Measurements from ENCODE around the gene ARHGAP25. TPM values are rescaled to one million over a fixed set of nuclear protein-coding genes. Genes with fewer than 3 reads are reported as not detected.

The ARHGAP25 gene, protein sequence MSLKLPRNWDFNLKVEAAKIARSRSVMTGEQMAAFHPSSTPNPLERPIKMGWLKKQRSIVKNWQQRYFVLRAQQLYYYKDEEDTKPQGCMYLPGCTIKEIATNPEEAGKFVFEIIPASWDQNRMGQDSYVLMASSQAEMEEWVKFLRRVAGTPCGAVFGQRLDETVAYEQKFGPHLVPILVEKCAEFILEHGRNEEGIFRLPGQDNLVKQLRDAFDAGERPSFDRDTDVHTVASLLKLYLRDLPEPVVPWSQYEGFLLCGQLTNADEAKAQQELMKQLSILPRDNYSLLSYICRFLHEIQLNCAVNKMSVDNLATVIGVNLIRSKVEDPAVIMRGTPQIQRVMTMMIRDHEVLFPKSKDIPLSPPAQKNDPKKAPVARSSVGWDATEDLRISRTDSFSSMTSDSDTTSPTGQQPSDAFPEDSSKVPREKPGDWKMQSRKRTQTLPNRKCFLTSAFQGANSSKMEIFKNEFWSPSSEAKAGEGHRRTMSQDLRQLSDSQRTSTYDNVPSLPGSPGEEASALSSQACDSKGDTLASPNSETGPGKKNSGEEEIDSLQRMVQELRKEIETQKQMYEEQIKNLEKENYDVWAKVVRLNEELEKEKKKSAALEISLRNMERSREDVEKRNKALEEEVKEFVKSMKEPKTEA
- polyA plus RNA-seq (2013, experiment 1 of 2): 0.63 TPM
- polyA plus RNA-seq (2013, experiment 2 of 2): 0.64 TPM

DNA sequence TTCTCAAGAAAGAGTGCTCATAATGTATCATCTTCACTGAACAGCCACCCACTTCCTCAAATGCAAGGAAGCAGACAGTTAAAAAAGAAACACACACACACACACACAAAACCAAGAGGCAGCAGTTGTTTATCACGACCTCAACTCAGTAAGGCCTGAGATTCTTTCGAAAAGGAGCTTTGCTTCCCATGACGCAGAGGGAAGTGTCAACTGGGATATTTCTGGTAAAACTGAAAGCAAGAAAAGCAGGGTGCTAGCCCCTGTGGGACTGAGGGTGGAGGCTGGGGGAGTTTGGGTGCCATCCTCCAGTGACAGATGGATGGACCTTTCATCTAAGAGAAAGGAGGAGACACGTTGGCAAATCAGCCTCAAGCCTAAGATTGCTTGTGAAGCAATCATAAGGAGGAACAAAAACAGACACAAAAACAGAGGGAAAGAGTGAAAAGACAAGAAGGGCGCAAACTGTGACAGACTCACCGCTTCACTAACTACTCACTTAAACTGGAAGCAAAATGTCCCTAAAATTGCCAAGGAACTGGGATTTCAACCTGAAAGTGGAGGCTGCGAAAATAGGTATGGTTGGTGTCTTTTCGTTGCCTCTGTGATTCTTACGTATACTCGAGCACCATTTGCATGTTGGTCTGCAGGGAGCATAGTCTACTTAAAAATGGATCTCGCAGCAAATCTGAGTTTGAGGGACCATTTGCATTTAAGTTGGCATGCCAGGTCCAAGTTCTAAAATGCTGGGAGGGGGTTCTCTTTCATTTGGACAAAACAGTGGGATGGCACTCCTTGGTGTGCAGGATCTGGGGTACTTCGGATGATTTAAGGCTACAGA is at the start of gene ARHGAP25:
Gene ARHGAP25, plus strand, starts transcription at position 124 of the 838 bp plus-strand sequence. Its CDS starts 389 bp downstream, at position 513.
- H3K4me1 ChIP-seq (ENCODE audit: control insufficient read depth, low read depth, low read length): peaks cover 3% of the 10 kb centered on the region
- no peak within 1 kb of the TSS for H4K5ac ChIP-seq (ENCODE audit: low read length)
- no peak within 1 kb of the TSS for H3K4me2 ChIP-seq (ENCODE audit: low read length)
- H3K79me2 ChIP-seq (ENCODE audit: control insufficient read depth, insufficient read depth, low read length): no peaks in the 10 kb centered on the region
- no peak within 1 kb of the TSS for H4K8ac ChIP-seq (ENCODE audit: low read depth, low read length)
- DNase-seq: no peak
- no peaks in the 10 kb centered on the region for H3K36me3 ChIP-seq (ENCODE audit: control insufficient read depth, insufficient read depth, low read length)
- H3K18ac ChIP-seq (ENCODE audit: low read length): no peak within 1 kb of the TSS
- no CpG with 5 or more reads among the region's 12 CpGs for WGBS (ENCODE audit: extremely low coverage, insufficient coverage, low lambda C conversion rate)
- no peak within 1 kb of the TSS for H2BK120ac ChIP-seq (ENCODE audit: low read depth, low read length)
- H3K27me3 ChIP-seq (ENCODE audit: insufficient read depth, low read length, poor library complexity): no peaks in the 10 kb centered on the region
- H3K9ac ChIP-seq (ENCODE audit: low read length): no peak within 1 kb of the TSS
- H3K4me3 ChIP-seq (ENCODE audit: low read length): no peak within 1 kb of the TSS
- no peak within 1 kb of the TSS for H2BK15ac ChIP-seq (replicated peaks; ENCODE audit: low read depth)
- no peaks in the 10 kb centered on the region for H3K79me1 ChIP-seq (ENCODE audit: low read length)
- H2AK5ac ChIP-seq (ENCODE audit: low read length): no peak within 1 kb of the TSS
- no peak within 1 kb of the TSS for H2BK5ac ChIP-seq (ENCODE audit: low read length)
- no peak within 1 kb of the TSS for H3K27ac ChIP-seq (ENCODE audit: low read depth, low read length)
- H3K4ac ChIP-seq (ENCODE audit: low read depth, low read length): no peak within 1 kb of the TSS
- no peak within 1 kb of the TSS for H3K56ac ChIP-seq (ENCODE audit: low read length)
- H3K23ac ChIP-seq (ENCODE audit: low read length): no peak within 1 kb of the TSS

DNA sequence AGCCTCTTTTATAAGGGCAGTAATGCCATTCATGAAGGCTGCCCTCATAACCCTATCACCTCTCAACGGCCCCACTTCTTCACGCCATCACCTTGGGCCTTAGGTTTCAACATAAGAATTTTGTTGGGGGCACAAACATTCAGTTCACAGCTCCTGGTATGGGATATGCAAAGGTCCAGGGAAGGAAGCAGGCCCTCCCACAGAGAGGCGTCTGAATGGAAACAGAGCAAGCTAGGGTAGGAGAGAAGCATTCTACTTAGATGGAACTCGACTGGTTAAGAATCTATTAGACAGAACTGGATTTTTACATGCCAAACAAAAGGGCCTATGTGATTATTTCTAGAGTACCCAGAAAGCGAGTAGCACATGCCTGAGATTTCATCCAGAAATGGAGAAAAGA is 48.4 kb upstream of the ARHGAP25 start:
- no peaks in the 10 kb centered on the region for H3K27me3 ChIP-seq (ENCODE audit: insufficient read depth, low read length, poor library complexity)
- H3K27ac ChIP-seq (ENCODE audit: low read depth, low read length): no peak overlapping the region
- no peak overlapping the region for H4K8ac ChIP-seq (ENCODE audit: low read depth, low read length)
- no peak overlapping the region for H2AK5ac ChIP-seq (ENCODE audit: low read length)
- peak; percentile 17 for DNase-seq
- no peak overlapping the region for H3K18ac ChIP-seq (ENCODE audit: low read length)
- H3K4ac ChIP-seq (ENCODE audit: low read depth, low read length): no peak overlapping the region
- H3K23ac ChIP-seq (ENCODE audit: low read length): no peak overlapping the region
- peak overlapping the region; percentile 38 for H3K56ac ChIP-seq (ENCODE audit: low read length)
- no peak overlapping the region for H3K9ac ChIP-seq (ENCODE audit: low read length)
- no peak overlapping the region for H4K5ac ChIP-seq (ENCODE audit: low read length)
- no peak overlapping the region for H3K4me2 ChIP-seq (ENCODE audit: low read length)
- H2BK120ac ChIP-seq (ENCODE audit: low read depth, low read length): no peak overlapping the region
- H2BK15ac ChIP-seq (replicated peaks; ENCODE audit: low read depth): no peak overlapping the region
- no CpG with 5 or more reads among the region's 5 CpGs for WGBS (ENCODE audit: extremely low coverage, insufficient coverage, low lambda C conversion rate)
- no peak overlapping the region for H2BK5ac ChIP-seq (ENCODE audit: low read length)
- H3K4me3 ChIP-seq (ENCODE audit: low read length): no peak overlapping the region
- H3K36me3 ChIP-seq (ENCODE audit: control insufficient read depth, insufficient read depth, low read length): no peaks in the 10 kb centered on the region
- no peaks in the 10 kb centered on the region for H3K79me1 ChIP-seq (ENCODE audit: low read length)
- no peaks in the 10 kb centered on the region for H3K79me2 ChIP-seq (ENCODE audit: control insufficient read depth, insufficient read depth, low read length)
- peaks cover 7% of the 10 kb centered on the region for H3K4me1 ChIP-seq (ENCODE audit: control insufficient read depth, low read depth, low read length)

DNA sequence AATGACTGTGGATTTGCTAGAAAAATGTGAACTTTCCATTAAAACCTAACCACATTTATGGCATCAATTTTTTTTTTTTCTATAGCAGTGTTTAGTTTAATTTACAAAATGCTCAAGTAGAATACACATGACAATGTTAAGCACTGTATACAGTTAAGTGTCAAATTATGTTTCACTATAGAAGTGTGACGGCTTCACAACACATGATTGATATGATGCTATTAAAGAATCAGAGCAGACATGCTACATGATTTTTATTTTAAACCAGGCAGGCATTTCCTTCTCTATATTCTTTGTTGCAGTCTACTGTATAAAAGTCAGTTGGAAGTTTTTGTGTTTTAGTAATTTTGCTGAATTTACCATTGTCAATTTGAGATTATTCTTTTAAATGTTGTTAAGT is 47.6 kb upstream of the ARHGAP25 start:
- H3K4ac ChIP-seq (ENCODE audit: low read depth, low read length): no peak overlapping the region
- no peaks in the 10 kb centered on the region for H3K79me1 ChIP-seq (ENCODE audit: low read length)
- H2AK5ac ChIP-seq (ENCODE audit: low read length): no peak overlapping the region
- H3K18ac ChIP-seq (ENCODE audit: low read length): no peak overlapping the region
- DNase-seq: no peak
- no peaks in the 10 kb centered on the region for H3K79me2 ChIP-seq (ENCODE audit: control insufficient read depth, insufficient read depth, low read length)
- no peak overlapping the region for H3K27ac ChIP-seq (ENCODE audit: low read depth, low read length)
- no peak overlapping the region for H2BK120ac ChIP-seq (ENCODE audit: low read depth, low read length)
- WGBS (ENCODE audit: extremely low coverage, insufficient coverage, low lambda C conversion rate): no CpG with 5 or more reads among the region's 1 CpG
- H3K23ac ChIP-seq (ENCODE audit: low read length): no peak overlapping the region
- no peak overlapping the region for H3K56ac ChIP-seq (ENCODE audit: low read length)
- no peak overlapping the region for H3K4me3 ChIP-seq (ENCODE audit: low read length)
- no peaks in the 10 kb centered on the region for H3K27me3 ChIP-seq (ENCODE audit: insufficient read depth, low read length, poor library complexity)
- H3K36me3 ChIP-seq (ENCODE audit: control insufficient read depth, insufficient read depth, low read length): no peaks in the 10 kb centered on the region
- H2BK5ac ChIP-seq (ENCODE audit: low read length): no peak overlapping the region
- H2BK15ac ChIP-seq (replicated peaks; ENCODE audit: low read depth): no peak overlapping the region
- no peak overlapping the region for H4K8ac ChIP-seq (ENCODE audit: low read depth, low read length)
- H3K9ac ChIP-seq (ENCODE audit: low read length): no peak overlapping the region
- peaks cover 7% of the 10 kb centered on the region for H3K4me1 ChIP-seq (ENCODE audit: control insufficient read depth, low read depth, low read length)
- H4K5ac ChIP-seq (ENCODE audit: low read length): no peak overlapping the region
- no peak overlapping the region for H3K4me2 ChIP-seq (ENCODE audit: low read length)

DNA sequence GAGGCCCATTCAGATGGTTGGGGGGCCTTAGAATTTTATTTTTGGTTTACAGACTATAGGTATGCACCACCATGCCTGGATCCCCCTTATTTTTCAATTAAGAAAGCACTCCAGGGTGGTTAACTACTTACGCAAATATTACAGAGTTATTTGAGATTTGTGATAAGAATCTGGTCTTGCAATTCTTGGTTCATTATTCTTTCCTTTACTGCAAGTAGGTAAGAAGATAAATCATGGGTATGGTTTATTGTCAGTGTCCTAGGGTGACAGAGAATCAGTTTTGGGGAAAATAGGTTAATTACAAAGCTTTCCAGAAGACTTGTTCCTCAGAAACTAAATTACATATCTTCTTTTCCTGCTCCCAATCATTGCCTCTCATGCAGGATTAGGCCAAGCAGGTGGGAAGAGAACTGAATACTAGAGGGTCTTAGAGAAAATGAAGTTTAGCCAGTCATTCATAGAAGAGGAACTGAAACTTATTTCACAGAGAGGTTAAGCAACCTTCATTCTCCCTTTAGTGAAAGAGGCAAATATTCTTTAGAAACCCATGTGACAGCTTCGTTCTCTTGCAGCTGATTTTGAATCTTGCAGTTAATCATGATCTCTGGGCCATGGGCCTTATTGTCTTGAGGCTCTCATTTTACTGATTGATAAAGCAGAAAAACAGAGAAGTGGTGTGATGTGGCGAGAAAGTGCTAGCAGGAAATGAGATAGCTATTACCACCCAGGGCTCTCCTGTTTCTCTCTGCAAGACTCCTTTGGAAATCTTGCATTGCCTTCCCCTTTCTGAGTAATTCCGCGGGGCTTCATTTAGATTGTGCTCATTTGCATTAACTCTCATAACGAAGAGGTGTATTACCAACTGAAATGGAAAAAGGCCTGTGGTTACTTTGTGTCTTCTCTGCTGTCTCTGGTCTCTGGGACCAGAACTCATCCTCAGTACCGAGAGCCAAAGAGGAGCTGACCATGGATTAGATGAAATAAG is 44.8 kb upstream of the ARHGAP25 start:
- H3K4me3 ChIP-seq (ENCODE audit: low read length): no peak overlapping the region
- no CpG with 5 or more reads among the region's 7 CpGs for WGBS (ENCODE audit: extremely low coverage, insufficient coverage, low lambda C conversion rate)

DNA sequence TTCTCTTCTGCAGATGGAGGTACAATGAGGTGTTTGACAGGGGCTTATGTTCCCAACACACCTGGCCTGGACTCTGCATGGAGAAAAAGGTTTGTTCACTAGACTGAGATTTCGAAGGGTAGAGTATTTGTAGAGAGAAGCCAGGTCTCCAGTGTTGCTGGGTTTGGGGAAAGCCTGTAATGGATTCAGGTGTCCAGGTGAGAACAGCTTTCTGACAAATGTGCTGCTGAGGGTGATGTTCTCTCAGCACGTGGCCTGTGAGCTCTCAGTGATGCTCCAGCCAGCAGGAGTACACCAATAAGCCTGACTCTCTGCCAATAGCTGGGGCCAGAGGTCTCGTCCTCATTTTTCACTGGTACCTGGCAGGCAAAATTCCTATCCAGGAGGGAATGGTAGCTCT is 43.8 kb upstream of the ARHGAP25 start:
- no peak overlapping the region for H2AK5ac ChIP-seq (ENCODE audit: low read length)
- peak overlapping the region; percentile 5 for H2BK5ac ChIP-seq (ENCODE audit: low read length)
- no CpG with 5 or more reads among the region's 3 CpGs for WGBS (ENCODE audit: extremely low coverage, insufficient coverage, low lambda C conversion rate)

More for the DNA sequence above, 44.8 kb upstream of the ARHGAP25 start:
- no peaks in the 10 kb centered on the region for H3K36me3 ChIP-seq (ENCODE audit: control insufficient read depth, insufficient read depth, low read length)
- no peaks in the 10 kb centered on the region for H3K79me2 ChIP-seq (ENCODE audit: control insufficient read depth, insufficient read depth, low read length)
- H3K9ac ChIP-seq (ENCODE audit: low read length): no peak overlapping the region
- no peaks in the 10 kb centered on the region for H3K27me3 ChIP-seq (ENCODE audit: insufficient read depth, low read length, poor library complexity)
- no peak overlapping the region for H2BK5ac ChIP-seq (ENCODE audit: low read length)
- H3K18ac ChIP-seq (ENCODE audit: low read length): peak overlapping the region; percentile 75
- peak overlapping the region; percentile 75 for H3K27ac ChIP-seq (ENCODE audit: low read depth, low read length)
- H3K23ac ChIP-seq (ENCODE audit: low read length): no peak overlapping the region
- peaks cover 7% of the 10 kb centered on the region for H3K4me1 ChIP-seq (ENCODE audit: control insufficient read depth, low read depth, low read length)
- H2AK5ac ChIP-seq (ENCODE audit: low read length): no peak overlapping the region
- H3K4me2 ChIP-seq (ENCODE audit: low read length): no peak overlapping the region
- no peaks in the 10 kb centered on the region for H3K79me1 ChIP-seq (ENCODE audit: low read length)
- no peak overlapping the region for H2BK120ac ChIP-seq (ENCODE audit: low read depth, low read length)
- no peak overlapping the region for H4K5ac ChIP-seq (ENCODE audit: low read length)
- no peak overlapping the region for H3K56ac ChIP-seq (ENCODE audit: low read length)
- no peak overlapping the region for H3K4ac ChIP-seq (ENCODE audit: low read depth, low read length)
- no peak overlapping the region for H4K8ac ChIP-seq (ENCODE audit: low read depth, low read length)
- H2BK15ac ChIP-seq (replicated peaks; ENCODE audit: low read depth): no peak overlapping the region
- peak; percentile 72 for DNase-seq

More for the DNA sequence above, 43.8 kb upstream of the ARHGAP25 start:
- no peaks in the 10 kb centered on the region for H3K79me2 ChIP-seq (ENCODE audit: control insufficient read depth, insufficient read depth, low read length)
- H3K4me2 ChIP-seq (ENCODE audit: low read length): no peak overlapping the region
- H3K23ac ChIP-seq (ENCODE audit: low read length): no peak overlapping the region
- DNase-seq: no peak
- no peaks in the 10 kb centered on the region for H3K27me3 ChIP-seq (ENCODE audit: insufficient read depth, low read length, poor library complexity)
- no peak overlapping the region for H3K4me3 ChIP-seq (ENCODE audit: low read length)
- no peak overlapping the region for H2BK120ac ChIP-seq (ENCODE audit: low read depth, low read length)
- no peak overlapping the region for H3K4ac ChIP-seq (ENCODE audit: low read depth, low read length)
- peaks cover 7% of the 10 kb centered on the region for H3K4me1 ChIP-seq (ENCODE audit: control insufficient read depth, low read depth, low read length)
- H3K27ac ChIP-seq (ENCODE audit: low read depth, low read length): no peak overlapping the region
- no peak overlapping the region for H3K18ac ChIP-seq (ENCODE audit: low read length)
- no peak overlapping the region for H4K5ac ChIP-seq (ENCODE audit: low read length)
- H4K8ac ChIP-seq (ENCODE audit: low read depth, low read length): no peak overlapping the region
- no peak overlapping the region for H2BK15ac ChIP-seq (replicated peaks; ENCODE audit: low read depth)
- H3K9ac ChIP-seq (ENCODE audit: low read length): no peak overlapping the region
- H3K56ac ChIP-seq (ENCODE audit: low read length): no peak overlapping the region
- H3K36me3 ChIP-seq (ENCODE audit: control insufficient read depth, insufficient read depth, low read length): no peaks in the 10 kb centered on the region
- no peaks in the 10 kb centered on the region for H3K79me1 ChIP-seq (ENCODE audit: low read length)
